HEK293 (cell line): ENCODE measurements around the gene RPL35.

ENCODE experiments used
- CTCF ChIA-PET: fragments of 350-600 bp; formaldehyde crosslinking; extraction: SDS; loops from one replicate; lab custom pipeline; 2021; ENCODE audit warnings: antibody characterized with exemption; lab: Yijun Ruan, JAX
- POLR2A ChIA-PET: fragments of 300-600 bp; formaldehyde crosslinking; extraction: SDS; loops from one replicate; lab custom pipeline; 2020; ENCODE audit warnings: antibody characterized with exemption, inconsistent platforms; lab: Yijun Ruan, JAX
- H3K27ac ChIP-seq: fragments of 200-500 bp; sonication (Bioruptor generic); 2 replicates; pipeline ENCODE4 v1.5.1; 2014; ENCODE audit warnings: low read depth, low read length, control low read depth, inconsistent platforms; ENCODE audit errors: extremely low read depth
- H3K36me3 ChIP-seq, 2 experiments: fragments of 200-500 bp in 1 of 2; sonication (Bioruptor generic) in 1 of 2; 1 replicate in 1 of 2; 2 replicates in 1 of 2; pipeline ENCODE4 v1.5.1; 2014 to 2017; ENCODE audit warnings: inconsistent platforms in 2 of 2, low read length in 2 of 2; ENCODE audit not compliant: control insufficient read depth in 2 of 2, insufficient read depth in 1 of 2
- H3K4me1 ChIP-seq: fragments of 200-500 bp; sonication (Bioruptor generic); 2 replicates; pipeline ENCODE4 v1.5.1; 2014; ENCODE audit warnings: mild to moderate bottlenecking, low read length, inconsistent platforms; ENCODE audit not compliant: control insufficient read depth, insufficient read depth
- H3K4me3 ChIP-seq: 2 replicates; pipeline ENCODE4 v1.5.1; 2011; ENCODE audit warnings: low read depth, mild to moderate bottlenecking, control low read depth, low read length, moderate library complexity
- H3K9me3 ChIP-seq: fragments of 200-500 bp; sonication (Bioruptor generic); 2 replicates; pipeline ENCODE4 v1.5.1; 2014; ENCODE audit warnings: low read depth, low read length, inconsistent platforms; ENCODE audit not compliant: control insufficient read depth, insufficient read depth
- EGR2 ChIP-seq: fragments of 450-650 bp; formaldehyde crosslinking; IDR thresholded peaks from 2 replicates; pipeline ENCODE4 v1.5.1; 2016; ENCODE audit warnings: low read depth, missing biosample characterization, missing genetic modification characterization
- GLIS2 ChIP-seq: fragments of 450-650 bp; formaldehyde crosslinking; IDR thresholded peaks from 2 replicates; pipeline ENCODE4 v1.5.1; 2016; ENCODE audit warnings: missing biosample characterization, missing genetic modification characterization
- HOXD13 ChIP-seq: sonication (generic); formaldehyde crosslinking; IDR thresholded peaks from 2 replicates; pipeline ENCODE4 v1.8.0; 2022; ENCODE audit warnings: missing genetic modification reagents, borderline replicate concordance
- MZF1 ChIP-seq: fragments of 450-650 bp; formaldehyde crosslinking; IDR thresholded peaks from 2 replicates; pipeline ENCODE4 v1.5.1; 2017; ENCODE audit warnings: missing biosample characterization, missing genetic modification characterization, borderline replicate concordance
- RBAK ChIP-seq: fragments of 450-650 bp; formaldehyde crosslinking; IDR thresholded peaks from 2 replicates; pipeline ENCODE4 v1.5.1; 2016; ENCODE audit warnings: missing biosample characterization, missing genetic modification characterization
- SP2 ChIP-seq: fragments of 450-650 bp; formaldehyde crosslinking; IDR thresholded peaks from 2 replicates; pipeline ENCODE4 v1.5.1; 2016; ENCODE audit warnings: missing biosample characterization, missing genetic modification characterization
- TCF7L2 ChIP-seq: IDR thresholded peaks from 2 replicates; pipeline ENCODE4 v1.6.1; 2011; ENCODE audit warnings: low read depth, mild to moderate bottlenecking, inconsistent platforms, low read length, moderate library complexity, borderline replicate concordance
- ZBTB21 ChIP-seq: fragments of 450-650 bp; formaldehyde crosslinking; IDR thresholded peaks from 2 replicates; pipeline ENCODE4 v1.5.1; 2017; ENCODE audit warnings: missing biosample characterization, missing genetic modification characterization
- ZBTB48 ChIP-seq: fragments of 450-650 bp; formaldehyde crosslinking; IDR thresholded peaks from 2 replicates; pipeline ENCODE4 v1.5.1; 2016; ENCODE audit warnings: missing biosample characterization, missing genetic modification characterization
- ZFHX2 ChIP-seq: fragments of 450-650 bp; formaldehyde crosslinking; conservative IDR thresholded peaks from 2 replicates; pipeline ENCODE4 v1.5.1; 2016; ENCODE audit warnings: missing biosample characterization, missing genetic modification characterization
- ZFP3 ChIP-seq: fragments of 450-650 bp; formaldehyde crosslinking; IDR thresholded peaks from 2 replicates; pipeline ENCODE4 v1.5.1; 2016; ENCODE audit warnings: low read depth, missing biosample characterization, missing genetic modification characterization
- ZNF302 ChIP-seq: fragments of 450-650 bp; formaldehyde crosslinking; IDR thresholded peaks from 2 replicates; pipeline ENCODE4 v1.5.1; 2016; ENCODE audit warnings: missing biosample characterization, missing genetic modification characterization, low read depth
- ZNF404 ChIP-seq: fragments of 450-650 bp; formaldehyde crosslinking; IDR thresholded peaks from 2 replicates; pipeline ENCODE4 v1.5.1; 2017; ENCODE audit warnings: missing biosample characterization, missing genetic modification characterization
- ZNF558 ChIP-seq: fragments of 450-650 bp; formaldehyde crosslinking; IDR thresholded peaks from 2 replicates; pipeline ENCODE4 v1.5.1; 2016; ENCODE audit warnings: missing biosample characterization, missing genetic modification characterization
- ZNF626 ChIP-seq: fragments of 450-650 bp; sonication (Bioruptor Pico); formaldehyde crosslinking; IDR thresholded peaks from 2 replicates; pipeline ENCODE4 v1.5.1; 2018; ENCODE audit warnings: missing biosample characterization, missing genetic modification characterization, inconsistent platforms
- ZNF629 ChIP-seq: fragments of 450-650 bp; formaldehyde crosslinking; IDR thresholded peaks from 2 replicates; pipeline ENCODE4 v1.5.1; 2017; ENCODE audit warnings: missing biosample characterization, missing genetic modification characterization
- ZNF660 ChIP-seq: fragments of 450-650 bp; IDR thresholded peaks from 2 replicates; pipeline ENCODE4 v1.5.1; 2018; ENCODE audit warnings: missing biosample characterization, mild to moderate bottlenecking, missing genetic modification characterization
- ZNF792 ChIP-seq: fragments of 450-650 bp; formaldehyde crosslinking; IDR thresholded peaks from 2 replicates; pipeline ENCODE4 v1.5.1; 2016; ENCODE audit warnings: missing biosample characterization, missing genetic modification characterization
- ZSCAN16 ChIP-seq: fragments of 450-650 bp; formaldehyde crosslinking; IDR thresholded peaks from 2 replicates; pipeline ENCODE4 v1.5.1; 2016; ENCODE audit warnings: missing biosample characterization, missing genetic modification characterization
- ZXDB ChIP-seq: fragments of 450-650 bp; formaldehyde crosslinking; IDR thresholded peaks from 2 replicates; pipeline ENCODE4 v1.5.1; 2016; ENCODE audit warnings: missing biosample characterization, missing genetic modification characterization

The RPL35 gene

GRCh38 chr9:124812441-124812876, 49.3 kb downstream of the RPL35 start (continued):
- TF ChIP-seq TCF7L2 (no peak), ZNF660 (tag by site-specific recombination) (peak; percentile 78), ZXDB (tag by site-specific recombination) (0 out of 2 replicates have a peak, but pooled peaks have one; percentile 47), GLIS2 (tag by site-specific recombination) (peak; percentile 66), ZBTB21 (tag by site-specific recombination) (peak; percentile 86), ZNF629 (tag by site-specific recombination) (peak; percentile 92)

- H3K27ac ChIP-seq: no peak overlapping the region
- POLR2A ChIA-PET: interaction anchor here (0.6 to 3.0 kb wide), 11 partner anchors 10 to 1709 kb away, joined by 3 to 12 read pairs (median 5); partner anchors contain the start of genes NR6A1, OLFML2A and WDR38
These were observed 50.9 kb downstream of the RPL35 start for GRCh38 chr9:124810663-124811355.

DNA sequence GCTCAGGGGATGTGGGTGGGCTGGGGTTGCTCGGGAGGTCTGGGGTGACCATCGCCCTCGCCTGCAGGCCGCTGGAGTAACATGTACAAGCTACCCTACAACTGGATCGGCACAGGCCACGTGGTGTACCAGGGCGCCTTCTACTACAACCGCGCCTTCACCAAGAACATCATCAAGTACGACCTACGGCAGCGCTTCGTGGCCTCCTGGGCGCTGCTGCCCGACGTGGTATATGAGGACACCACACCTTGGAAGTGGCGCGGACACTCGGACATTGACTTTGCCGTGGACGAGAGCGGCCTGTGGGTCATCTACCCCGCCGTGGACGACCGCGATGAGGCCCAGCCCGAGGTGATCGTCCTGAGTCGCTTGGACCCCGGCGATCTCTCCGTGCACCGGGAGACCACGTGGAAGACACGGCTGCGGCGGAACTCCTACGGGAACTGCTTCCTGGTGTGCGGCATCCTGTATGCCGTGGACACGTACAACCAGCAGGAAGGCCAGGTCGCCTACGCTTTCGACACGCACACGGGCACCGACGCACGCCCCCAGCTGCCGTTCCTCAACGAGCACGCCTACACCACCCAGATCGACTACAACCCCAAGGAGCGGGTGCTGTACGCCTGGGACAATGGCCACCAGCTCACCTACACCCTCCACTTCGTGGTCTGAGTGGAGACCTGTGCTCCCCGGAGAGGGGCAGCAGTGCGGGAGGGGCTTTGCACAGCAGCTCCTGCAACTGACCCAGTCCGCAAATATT, 51.8 kb downstream of the RPL35 start:
- POLR2A ChIA-PET: interaction anchor here (0.7 to 3.0 kb wide), 10 partner anchors 9 to 47 kb away, joined by 3 to 12 read pairs (median 6); partner anchors contain the start of genes NR6A1, OLFML2A and WDR38
- TF ChIP-seq ZNF558: no peak
- no peak for TF ChIP-seq ZFP3 (tag by site-specific recombination)
- peak; percentile 56 for TF ChIP-seq ZFHX2 (tag by site-specific recombination)
- TF ChIP-seq EGR2 (tag by site-specific recombination): peak; percentile 33; the same call in 1 of the 2 replicates
- TF ChIP-seq ZNF626: no peak
- TF ChIP-seq ZNF302 (tag by site-specific recombination): no peak
- no peak for TF ChIP-seq ZBTB48 (tag by site-specific recombination)
- TF ChIP-seq, all 188 proteins: peak for 2

More at GRCh38 chr9:124810663-124811355, 50.9 kb downstream of the RPL35 start:
- TF ChIP-seq ZNF792 (no peak), SP2 (tag by site-specific recombination) (peak; percentile 20; the same call in 1 of the 2 replicates)
- H3K4me3 ChIP-seq: no peak overlapping the region
- H3K9me3 ChIP-seq: no peaks in the 10 kb centered on the region
- 0 out of 2 replicates have a peak, but pooled peaks cover 3% of the 10 kb centered on the region for H3K4me1 ChIP-seq
- CTCF ChIA-PET: interaction anchor here (0.8 to 10.0 kb wide), 6 partner anchors 16 to 43 kb away, joined by 3 to 97 read pairs (median 10); partner anchors contain the start of genes NR6A1, OLFML2A and WDR38
- no peaks in the 10 kb centered on the region for H3K36me3 ChIP-seq

DNA sequence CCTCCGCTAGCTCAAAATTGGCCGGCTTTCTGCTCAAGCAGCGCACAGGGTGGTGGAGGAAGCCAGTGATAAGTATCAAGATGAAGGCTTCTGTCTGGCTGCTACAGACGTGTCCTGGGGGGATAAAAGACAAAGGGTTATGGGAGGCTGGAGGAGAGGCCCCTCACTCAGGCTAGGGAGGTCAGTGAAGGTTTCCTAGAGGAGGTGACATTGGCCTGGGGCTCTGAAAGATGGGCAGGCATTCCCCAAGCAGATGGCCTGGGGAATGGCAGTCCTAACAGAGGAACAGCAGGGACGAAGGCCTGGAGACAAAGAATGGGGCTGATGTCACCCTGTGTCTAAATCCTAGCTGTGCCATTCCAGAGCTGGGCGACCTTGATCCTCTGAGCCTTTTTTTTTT, 52.5 kb downstream of the RPL35 start:
- CTCF ChIA-PET: interaction anchor here (0.6 to 10.0 kb wide), 4 partner anchors 13 to 390 kb away, joined by 4 to 97 read pairs (median 42); partner anchors contain the start of genes NR6A1, OLFML2A and WDR38
- Histone ChIP-seq H3K36me3 (no peaks in the 10 kb centered on the region), H3K9me3 (no peaks in the 10 kb centered on the region), H3K4me1 (0 out of 2 replicates have a peak, but pooled peaks cover 3% of the 10 kb centered on the region), H3K27ac (no peak overlapping the region), H3K4me3 (no peak overlapping the region)
- POLR2A ChIA-PET: interaction anchor here (1.5 kb wide), 1 partner anchor 10 kb away, joined by 5 read pairs; no protein-coding TSS in a partner anchor
- TF ChIP-seq HOXD13 (CRISPR knock-in tag): no peak
- no peak for TF ChIP-seq EGR2 (tag by site-specific recombination)
- no peak for TF ChIP-seq ZSCAN16 (tag by site-specific recombination)
- TF ChIP-seq ZNF404 (tag by site-specific recombination): no peak
- TF ChIP-seq RBAK (tag by site-specific recombination): no peak
- TF ChIP-seq MZF1 (tag by site-specific recombination): no peak

More for the DNA sequence above, 51.8 kb downstream of the RPL35 start:
- no peak overlapping the region for H3K27ac ChIP-seq
- no peak overlapping the region for H3K4me3 ChIP-seq
- no peaks in the 10 kb centered on the region for H3K36me3 ChIP-seq
- CTCF ChIA-PET: interaction anchor here (0.6 to 10.0 kb wide), 6 partner anchors 15 to 391 kb away, joined by 3 to 97 read pairs (median 6); partner anchors contain the start of genes NR6A1, OLFML2A and WDR38
- H3K9me3 ChIP-seq: no peaks in the 10 kb centered on the region
- 0 out of 2 replicates have a peak, but pooled peaks cover 3% of the 10 kb centered on the region for H3K4me1 ChIP-seq
